Hepatocyte (in vitro differentiated cells): Measurements from ENCODE around the gene DAB1.

ENCODE experiments used
- CTCF ChIP-seq: fragments of 200-600 bp; sonication (generic); IDR thresholded peaks from 2 replicates; pipeline ENCODE4 v1.5.1; 2016; ENCODE audit warnings: antibody characterized with exemption, mild to moderate bottlenecking; ENCODE audit not compliant: poor library complexity
- EZH2 ChIP-seq: fragments of 200-600 bp; sonication (generic); IDR thresholded peaks from 2 replicates; pipeline ENCODE4 v1.6.1; 2016; ENCODE audit warnings: antibody characterized with exemption, mild to moderate bottlenecking, borderline replicate concordance

- TF ChIP-seq CTCF (no peak), EZH2 (no peak)
Observed at GRCh38 chr1:57329937-57330336, 93.9 kb downstream of the DAB1 start.
